Right atrium auricular region (tissue), 2 donors: Measurements from ENCODE around the gene CGB7. TPM values are rescaled to one million over a fixed set of nuclear protein-coding genes. Genes with fewer than 3 reads are reported as not detected.
"Not testable (repeated sequence)": the region's sequence is repeated elsewhere in the genome, so short reads cannot be mapped to it uniquely, and the experiment has no call there.

Experiments
- DNase-seq: peaks from one replicate; pipeline ENCODE4 v3.0.0-alpha.2; 2019; ENCODE audit warnings: low spot score
- H3K27ac ChIP-seq, 2 donors: fragments of 200-600 bp; sonication (generic); 1 replicate in 1 of 2; 2 replicates in 1 of 2; pipeline ENCODE4 v1.5.1; 2016 to 2019
- H3K27me3 ChIP-seq, 2 donors: fragments of 200-600 bp; sonication (generic); one replicate each; pipeline versions ENCODE4 v1.5.1 to v1.6.0; 2017 to 2019
- H3K36me3 ChIP-seq: fragments of 200-600 bp; sonication (generic); one replicate; pipeline ENCODE4 v1.5.1; 2016
- H3K4me1 ChIP-seq, 2 donors: fragments of 200-600 bp; sonication (generic); one replicate each; pipeline versions ENCODE4 v1.5.1 to v1.6.0; 2017 to 2019
- H3K4me3 ChIP-seq, 2 donors: fragments of 200-600 bp; sonication (generic); 1 replicate in 1 of 2; 2 replicates in 1 of 2; pipeline ENCODE4 v1.5.1; 2017 to 2019; ENCODE audit warnings: mild to moderate bottlenecking in 1 of 2, moderate library complexity in 1 of 2
- H3K9me3 ChIP-seq, 2 donors: fragments of 200-600 bp; sonication (generic); one replicate each; pipeline ENCODE4 v1.5.1; 2019
- CTCF ChIP-seq, 2 donors: fragments of 200-600 bp; sonication (generic); IDR thresholded peaks; one replicate each; pipeline ENCODE4 v1.5.1; 2019; ENCODE audit warnings: antibody characterized with exemption in 2 of 2
- total RNA-seq, 2 donors: library from RNA; depleted of rRNA; stranded (reverse); fragments of >200 nt; gene quantifications; one replicate each; pipeline ENCODE4 v1.1.0, GENCODE V29; 2016

The CGB7 gene
- total RNA-seq, 2 donors from 2014 or later: not detected

GRCh38 chr19:49020931-49021895 is 36.3 kb downstream of the CGB7 start:
- no peak for TF ChIP-seq CTCF (IDR thresholded peaks at IDR 0.05)
- no peak for DNase-seq
- Histone ChIP-seq H3K4me3 (no peak overlapping the region), H3K9me3 (no peaks in the 10 kb centered on the region), H3K36me3 (no peaks in the 10 kb centered on the region), H3K27me3 (no peaks in the 10 kb centered on the region), H3K4me1 (peaks cover 0 to 27% of the 10 kb centered on the region in 2 donors), H3K27ac (no peak overlapping the region)

GRCh38 chr19:49020342-49020741 is 37.2 kb downstream of the CGB7 start:
- no peak for DNase-seq
- H3K9me3 ChIP-seq: no peaks in the 10 kb centered on the region
- TF ChIP-seq CTCF (IDR thresholded peaks at IDR 0.05): no peak
- H3K27me3 ChIP-seq: no peaks in the 10 kb centered on the region
- no peak overlapping the region for H3K4me3 ChIP-seq
- peaks cover 0 to 27% of the 10 kb centered on the region in 2 donors for H3K4me1 ChIP-seq
- H3K36me3 ChIP-seq: peaks cover 4% of the 10 kb centered on the region
- H3K27ac ChIP-seq: no peak overlapping the region

DNA sequence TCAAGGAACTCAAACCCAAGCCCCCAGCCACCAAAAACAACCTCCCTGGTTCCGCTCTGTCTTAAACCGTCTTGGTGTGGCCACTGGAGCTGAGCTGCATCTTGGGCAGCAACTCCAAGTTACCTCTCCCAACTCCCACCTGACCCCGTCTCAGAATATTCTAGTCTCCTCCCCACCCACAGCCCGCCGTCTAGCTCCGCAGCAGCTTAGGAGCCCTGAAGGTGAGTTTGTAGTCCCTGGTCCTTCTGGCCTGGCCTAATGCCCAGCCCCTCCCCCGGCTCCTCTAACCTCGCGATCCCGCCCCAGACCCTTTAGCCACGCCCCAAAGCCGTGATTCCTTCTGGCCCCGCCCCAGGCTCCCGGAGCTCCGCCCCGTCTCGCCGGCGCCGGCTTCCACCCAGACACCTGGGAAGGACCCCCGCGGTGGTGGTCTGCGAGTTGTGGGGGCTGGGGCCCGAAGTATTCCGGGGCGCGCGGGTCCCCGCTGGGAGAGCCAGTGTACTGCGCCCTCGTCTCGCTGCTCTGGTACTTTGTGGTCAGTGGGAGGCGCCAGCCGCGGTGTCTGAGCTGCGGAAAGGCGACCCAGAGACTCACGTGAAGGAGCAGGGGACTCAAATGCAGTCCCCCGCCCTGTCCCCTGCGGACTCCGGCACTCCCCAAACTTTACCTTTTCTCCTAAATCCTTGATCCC is 38.2 kb downstream of the CGB7 start:
- TF ChIP-seq CTCF (IDR thresholded peaks at IDR 0.05): no peak
- Histone ChIP-seq H3K4me1 (peaks cover 0 to 27% of the 10 kb centered on the region in 2 donors), H3K9me3 (no peaks in the 10 kb centered on the region), H3K4me3 (peak overlapping the region; percentile 26 to 55), H3K27ac (no peak overlapping the region), H3K27me3 (no peaks in the 10 kb centered on the region), H3K36me3 (peaks cover 14% of the 10 kb centered on the region)
- DNase-seq: no peak

DNA sequence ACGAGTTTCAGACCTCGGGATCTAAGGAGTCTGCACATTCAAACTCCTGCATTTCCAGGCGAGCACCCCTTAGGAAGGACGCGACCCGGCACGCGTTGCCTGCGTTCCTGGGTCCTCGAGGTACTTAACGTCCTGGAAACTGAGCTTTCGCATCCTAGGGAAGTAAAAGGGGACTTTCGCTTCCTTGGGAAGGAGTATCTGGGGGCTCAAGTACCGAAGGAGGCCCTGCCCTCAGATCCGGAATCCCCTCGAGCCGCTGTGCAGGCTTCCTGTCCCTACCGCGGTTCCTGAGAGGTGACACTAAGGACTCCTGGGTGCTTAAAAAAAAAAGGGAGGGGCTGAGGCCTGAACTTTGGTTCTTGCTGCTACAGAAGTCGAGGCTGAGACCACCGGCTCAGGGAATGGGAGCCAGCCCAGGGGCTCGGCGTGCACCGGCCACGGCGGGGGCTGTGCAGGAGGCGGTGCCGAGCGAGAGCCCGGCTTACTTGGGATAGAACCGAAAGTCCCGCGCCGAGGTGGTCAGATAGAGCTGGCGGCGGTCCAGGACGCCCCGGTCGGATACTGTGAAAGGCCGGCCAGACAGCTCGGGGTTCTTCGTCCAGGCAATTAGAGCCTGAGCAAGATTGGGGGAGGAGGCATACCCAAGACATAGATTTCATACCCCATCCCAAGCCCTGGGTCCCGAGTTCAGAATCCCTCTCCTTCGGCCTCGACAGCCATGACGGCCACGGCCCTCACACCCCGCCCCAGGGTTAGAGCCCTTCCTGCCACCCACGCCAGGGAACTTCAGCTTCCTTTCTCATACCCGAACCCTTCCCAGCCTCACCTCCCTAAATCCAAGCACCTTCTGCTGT is 38.9 kb downstream of the CGB7 start:
- not testable (repeated sequence) for H3K9me3 ChIP-seq, DNase-seq, H3K27me3 ChIP-seq, H3K27ac ChIP-seq
- Histone ChIP-seq H3K4me1 (peaks cover 0 to 27% of the 10 kb centered on the region in 2 donors), H3K4me3 (peak overlapping the region; percentile 27 to 55), H3K36me3 (peaks cover 15% of the 10 kb centered on the region)

- Histone ChIP-seq H3K27me3 (no peaks in the 10 kb centered on the region), H3K36me3 (peaks cover 15% of the 10 kb centered on the region), H3K27ac (peak overlapping the region in 1 of 2 donors; percentile 3), H3K4me1 (peaks cover 0 to 27% of the 10 kb centered on the region in 2 donors), H3K4me3 (peak overlapping the region; percentile 36 to 55), H3K9me3 (no peaks in the 10 kb centered on the region)
- DNase-seq: no peak
- peak; percentile 22 to 58 for TF ChIP-seq CTCF (IDR thresholded peaks at IDR 0.05)
These were observed 39.7 kb downstream of the CGB7 start for GRCh38 chr19:49017666-49018351.
